Neural cell (in vitro differentiated cells): ENCODE results near the gene CCIN. TPM values are rescaled to one million over a fixed set of nuclear protein-coding genes. Genes with fewer than 3 reads are reported as not detected.

Source experiments
- H2AFZ ChIP-seq: fragments of 200-600, 300-800 bp; sonication (generic), shearing (Covaris generic); 2 replicates; pipeline ENCODE4 v1.6.0; 2014; ENCODE audit warnings: low read depth, mild to moderate bottlenecking, antibody characterized with exemption, low read length, moderate library complexity
- H3F3A ChIP-seq: fragments of 200-600 bp; shearing (Covaris generic); 2 replicates; pipeline ENCODE4 v1.6.1; 2016; ENCODE audit warnings: mild to moderate bottlenecking, moderate library complexity, mixed read lengths, antibody characterized with exemption, low read length; ENCODE audit not compliant: insufficient read depth, poor library complexity, severe bottlenecking
- H3K27ac ChIP-seq: fragments of 200-600, 300-800 bp; sonication (generic), shearing (Covaris generic); 2 replicates; pipeline ENCODE4 v1.5.1; 2014; ENCODE audit warnings: mild to moderate bottlenecking, low read length, moderate library complexity
- H3K27me3 ChIP-seq: fragments of 300-800, 200-600 bp; sonication (generic), shearing (Covaris generic); 2 replicates; pipeline ENCODE4 v1.6.0; 2014; ENCODE audit warnings: mild to moderate bottlenecking, low read depth, low read length, moderate library complexity; ENCODE audit not compliant: insufficient read depth
- H3K36me3 ChIP-seq: fragments of 300-800, 200-600 bp; sonication (generic), shearing (Covaris generic); 2 replicates; pipeline ENCODE4 v1.5.1; 2014; ENCODE audit warnings: mild to moderate bottlenecking, antibody characterized with exemption, low read length, moderate library complexity; ENCODE audit not compliant: insufficient read depth
- H3K4me2 ChIP-seq: fragments of 300-800, 200-600 bp; sonication (generic), shearing (Covaris generic); 2 replicates; pipeline ENCODE4 v1.6.0; 2014; ENCODE audit warnings: mild to moderate bottlenecking, low read length
- H3K4me3 ChIP-seq: fragments of 300-800, 200-600 bp; sonication (generic), shearing (Covaris generic); 2 replicates; pipeline ENCODE4 v1.5.1; 2014; ENCODE audit warnings: mild to moderate bottlenecking, low read length, moderate library complexity
- H3K79me2 ChIP-seq: fragments of 200-600 bp; shearing (Covaris generic); replicated peaks from 2 replicates; pipeline ENCODE4 v1.6.0; 2014; ENCODE audit warnings: mild to moderate bottlenecking, low read length, moderate library complexity; ENCODE audit not compliant: insufficient read depth
- H3K9ac ChIP-seq: fragments of 300-800, 200-600 bp; sonication (generic), shearing (Covaris generic); 2 replicates; pipeline ENCODE4 v1.6.1; 2016; ENCODE audit warnings: mild to moderate bottlenecking, low read length, mixed read lengths
- H3K9me2 ChIP-seq: fragments of 200-600 bp; shearing (Covaris generic); 2 replicates; pipeline ENCODE4 v1.6.1; 2016; ENCODE audit warnings: mild to moderate bottlenecking, low read length, mixed read lengths; ENCODE audit not compliant: insufficient read depth
- H3K9me3 ChIP-seq: fragments of 200-600, 300-800 bp; sonication (generic), shearing (Covaris generic); 2 replicates; pipeline ENCODE4 v1.6.1; 2016; ENCODE audit warnings: mild to moderate bottlenecking, mixed run types, low read length, moderate library complexity, mixed read lengths
- H4K20me1 ChIP-seq: fragments of 200-600 bp; shearing (Covaris generic); 2 replicates; pipeline ENCODE4 v1.6.1; 2016; ENCODE audit warnings: mild to moderate bottlenecking, mixed run types; ENCODE audit not compliant: insufficient read depth
- EP300 ChIP-seq: fragments of 450-650 bp; conservative IDR thresholded peaks from 2 replicates; pipeline ENCODE4 v1.6.1; 2014; ENCODE audit warnings: antibody characterized with exemption, mild to moderate bottlenecking, moderate library complexity; ENCODE audit not compliant: poor library complexity, severe bottlenecking
- EZH2 ChIP-seq: fragments of 200-600, 300-800 bp; shearing (Covaris generic), sonication (generic); IDR thresholded peaks from 2 replicates; pipeline ENCODE4 v1.6.1; 2014; ENCODE audit warnings: antibody characterized with exemption, low read length, borderline replicate concordance, mild to moderate bottlenecking; ENCODE audit not compliant: insufficient read depth, poor library complexity, severe bottlenecking
- MXI1 ChIP-seq: fragments of 450-650 bp; conservative IDR thresholded peaks from 2 replicates; pipeline ENCODE4 v1.6.1; 2014; ENCODE audit warnings: antibody characterized with exemption, mild to moderate bottlenecking; ENCODE audit not compliant: poor library complexity, severe bottlenecking
- POLR2AphosphoS5 ChIP-seq: IDR thresholded peaks from 2 replicates; pipeline ENCODE4 v1.6.1; 2012
- RAD21 ChIP-seq: fragments of 450-650 bp; conservative IDR thresholded peaks from 2 replicates; pipeline ENCODE4 v1.6.1; 2014; ENCODE audit warnings: antibody characterized with exemption, mild to moderate bottlenecking, moderate library complexity
- SMC3 ChIP-seq: fragments of 450-650 bp; conservative IDR thresholded peaks from 2 replicates; pipeline ENCODE4 v1.6.1; 2014; ENCODE audit warnings: antibody characterized with exemption, mild to moderate bottlenecking, moderate library complexity; ENCODE audit not compliant: poor library complexity
- TAF1 ChIP-seq: IDR thresholded peaks from 2 replicates; pipeline ENCODE4 v1.6.1; 2012; ENCODE audit warnings: low read depth
- polyA plus RNA-seq: library from polyadenylated mRNA; depleted of rRNA; stranded (reverse); fragments of >200 nt; gene quantifications from 2 replicates; pipeline ENCODE4 v1.2.3, GENCODE V29; 2014
- TF ChIP-seq, protein P1 (sequence below): fragments of 450-650 bp; IDR thresholded peaks from 2 replicates; pipeline ENCODE4 v1.5.1; 2014; ENCODE audit warnings: antibody characterized with exemption, mild to moderate bottlenecking, moderate library complexity; ENCODE audit not compliant: poor library complexity, severe bottlenecking
- TF ChIP-seq, protein P2 (sequence below): IDR thresholded peaks from 2 replicates; pipeline ENCODE4 v1.6.1; 2012; ENCODE audit warnings: borderline replicate concordance

CCIN gene
- polyA plus RNA-seq, 1 donor from 2014 or later: not detected

DNA sequence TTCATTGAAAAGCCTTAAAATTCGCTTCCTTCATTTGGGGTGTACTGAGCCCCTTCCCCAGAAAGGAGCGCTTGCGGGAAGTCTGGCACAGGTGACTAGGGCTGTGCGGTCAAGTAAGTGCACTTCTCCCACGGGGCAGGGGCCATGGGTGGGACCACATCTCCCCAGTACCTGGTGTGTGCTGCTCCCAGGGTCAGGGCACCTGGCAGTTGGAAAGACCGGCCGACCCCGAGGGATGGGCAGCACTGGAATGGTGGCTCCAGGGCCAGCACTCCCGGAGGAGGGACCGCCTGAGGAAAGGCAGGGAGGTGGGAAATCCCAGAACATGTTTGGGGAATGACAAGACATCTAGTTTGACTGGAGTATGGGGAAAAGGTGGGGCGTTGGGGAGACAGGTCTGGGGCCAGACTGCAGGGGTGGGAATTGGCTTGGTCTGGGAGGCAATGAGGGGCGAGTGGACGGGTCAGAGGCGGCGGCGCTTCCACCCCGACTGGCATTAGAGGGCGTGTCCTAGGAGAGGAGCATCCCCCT is 33.4 kb upstream of the CCIN start:
- Histone ChIP-seq H3K4me2 (no peak overlapping the region), H3K4me3 (peak overlapping the region; percentile 73), H3K9ac (peak overlapping the region; percentile 69), H4K20me1 (no peaks in the 10 kb centered on the region), H3K9me2 (no peaks in the 10 kb centered on the region), H3K9me3 (no peaks in the 10 kb centered on the region), H3K27me3 (peaks cover 33% of the 10 kb centered on the region), H2AFZ (no peak overlapping the region), H3K79me2 (no peaks in the 10 kb centered on the region), H3K27ac (no peak overlapping the region), H3F3A (no peaks in the 10 kb centered on the region), H3K36me3 (no peaks in the 10 kb centered on the region)
- TF ChIP-seq MXI1 (no peak), EZH2 (no peak), POLR2AphosphoS5 (no peak), TAF1 (no peak), EP300 (no peak), RAD21 (no peak), SMC3 (no peak)
- TF ChIP-seq, protein P1, sequence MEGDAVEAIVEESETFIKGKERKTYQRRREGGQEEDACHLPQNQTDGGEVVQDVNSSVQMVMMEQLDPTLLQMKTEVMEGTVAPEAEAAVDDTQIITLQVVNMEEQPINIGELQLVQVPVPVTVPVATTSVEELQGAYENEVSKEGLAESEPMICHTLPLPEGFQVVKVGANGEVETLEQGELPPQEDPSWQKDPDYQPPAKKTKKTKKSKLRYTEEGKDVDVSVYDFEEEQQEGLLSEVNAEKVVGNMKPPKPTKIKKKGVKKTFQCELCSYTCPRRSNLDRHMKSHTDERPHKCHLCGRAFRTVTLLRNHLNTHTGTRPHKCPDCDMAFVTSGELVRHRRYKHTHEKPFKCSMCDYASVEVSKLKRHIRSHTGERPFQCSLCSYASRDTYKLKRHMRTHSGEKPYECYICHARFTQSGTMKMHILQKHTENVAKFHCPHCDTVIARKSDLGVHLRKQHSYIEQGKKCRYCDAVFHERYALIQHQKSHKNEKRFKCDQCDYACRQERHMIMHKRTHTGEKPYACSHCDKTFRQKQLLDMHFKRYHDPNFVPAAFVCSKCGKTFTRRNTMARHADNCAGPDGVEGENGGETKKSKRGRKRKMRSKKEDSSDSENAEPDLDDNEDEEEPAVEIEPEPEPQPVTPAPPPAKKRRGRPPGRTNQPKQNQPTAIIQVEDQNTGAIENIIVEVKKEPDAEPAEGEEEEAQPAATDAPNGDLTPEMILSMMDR: no peak
- TF ChIP-seq, protein P2, sequence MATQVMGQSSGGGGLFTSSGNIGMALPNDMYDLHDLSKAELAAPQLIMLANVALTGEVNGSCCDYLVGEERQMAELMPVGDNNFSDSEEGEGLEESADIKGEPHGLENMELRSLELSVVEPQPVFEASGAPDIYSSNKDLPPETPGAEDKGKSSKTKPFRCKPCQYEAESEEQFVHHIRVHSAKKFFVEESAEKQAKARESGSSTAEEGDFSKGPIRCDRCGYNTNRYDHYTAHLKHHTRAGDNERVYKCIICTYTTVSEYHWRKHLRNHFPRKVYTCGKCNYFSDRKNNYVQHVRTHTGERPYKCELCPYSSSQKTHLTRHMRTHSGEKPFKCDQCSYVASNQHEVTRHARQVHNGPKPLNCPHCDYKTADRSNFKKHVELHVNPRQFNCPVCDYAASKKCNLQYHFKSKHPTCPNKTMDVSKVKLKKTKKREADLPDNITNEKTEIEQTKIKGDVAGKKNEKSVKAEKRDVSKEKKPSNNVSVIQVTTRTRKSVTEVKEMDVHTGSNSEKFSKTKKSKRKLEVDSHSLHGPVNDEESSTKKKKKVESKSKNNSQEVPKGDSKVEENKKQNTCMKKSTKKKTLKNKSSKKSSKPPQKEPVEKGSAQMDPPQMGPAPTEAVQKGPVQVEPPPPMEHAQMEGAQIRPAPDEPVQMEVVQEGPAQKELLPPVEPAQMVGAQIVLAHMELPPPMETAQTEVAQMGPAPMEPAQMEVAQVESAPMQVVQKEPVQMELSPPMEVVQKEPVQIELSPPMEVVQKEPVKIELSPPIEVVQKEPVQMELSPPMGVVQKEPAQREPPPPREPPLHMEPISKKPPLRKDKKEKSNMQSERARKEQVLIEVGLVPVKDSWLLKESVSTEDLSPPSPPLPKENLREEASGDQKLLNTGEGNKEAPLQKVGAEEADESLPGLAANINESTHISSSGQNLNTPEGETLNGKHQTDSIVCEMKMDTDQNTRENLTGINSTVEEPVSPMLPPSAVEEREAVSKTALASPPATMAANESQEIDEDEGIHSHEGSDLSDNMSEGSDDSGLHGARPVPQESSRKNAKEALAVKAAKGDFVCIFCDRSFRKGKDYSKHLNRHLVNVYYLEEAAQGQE: no peak

- Histone ChIP-seq H3K9me3 (no peaks in the 10 kb centered on the region), H4K20me1 (no peaks in the 10 kb centered on the region), H3K27me3 (peaks cover 33% of the 10 kb centered on the region), H3K79me2 (no peaks in the 10 kb centered on the region), H3K27ac (no peak within 1 kb of the TSS), H3F3A (no peaks in the 10 kb centered on the region), H3K9ac (peak within 1 kb of the TSS; percentile 69), H3K9me2 (no peaks in the 10 kb centered on the region), H2AFZ (no peak within 1 kb of the TSS), H3K4me3 (peak within 1 kb of the TSS; percentile 73), H3K4me2 (peak within 1 kb of the TSS; percentile 31), H3K36me3 (no peaks in the 10 kb centered on the region)
- TF ChIP-seq EP300 (peak; percentile 35), POLR2AphosphoS5 (peak; percentile 9), SMC3 (peak; percentile 33), TAF1 (no peak), RAD21 (no peak), MXI1 (peak; percentile 44), EZH2 (no peak)
- TF ChIP-seq, protein P1: peak; percentile 66
- TF ChIP-seq, protein P2: no peak
These were observed 32.8 kb upstream of the CCIN start, which contains the start of gene GLIPR2 for GRCh38 chr9:36136272-36136893. Gene GLIPR2 (plus strand): TSS chr9:36136733. CDS start chr9:36136779, 46 bp downstream.
